B cell (primary cell): ENCODE measurements around the gene ARHGAP15.

ENCODE experiments used
- CTCF ChIP-seq: fragments of 200-600 bp; IDR thresholded peaks from one replicate; pipeline ENCODE4 v1.8.0; 2022; ENCODE audit warnings: antibody characterized with exemption, mild to moderate bottlenecking
- EZH2 ChIP-seq: IDR thresholded peaks from 2 replicates; pipeline ENCODE4 v1.6.1; 2012; ENCODE audit warnings: borderline replicate concordance, low read depth, mild to moderate bottlenecking, moderate library complexity, low read length; ENCODE audit not compliant: insufficient read depth, poor library complexity, severe bottlenecking

- TF ChIP-seq CTCF (no peak), EZH2 (no peak)
Measured at GRCh38 chr2:143696651-143697050, 567.4 kb downstream of the ARHGAP15 start.
